ENCODE measurements around the gene ACKR2.

Gene ACKR2

DNA sequence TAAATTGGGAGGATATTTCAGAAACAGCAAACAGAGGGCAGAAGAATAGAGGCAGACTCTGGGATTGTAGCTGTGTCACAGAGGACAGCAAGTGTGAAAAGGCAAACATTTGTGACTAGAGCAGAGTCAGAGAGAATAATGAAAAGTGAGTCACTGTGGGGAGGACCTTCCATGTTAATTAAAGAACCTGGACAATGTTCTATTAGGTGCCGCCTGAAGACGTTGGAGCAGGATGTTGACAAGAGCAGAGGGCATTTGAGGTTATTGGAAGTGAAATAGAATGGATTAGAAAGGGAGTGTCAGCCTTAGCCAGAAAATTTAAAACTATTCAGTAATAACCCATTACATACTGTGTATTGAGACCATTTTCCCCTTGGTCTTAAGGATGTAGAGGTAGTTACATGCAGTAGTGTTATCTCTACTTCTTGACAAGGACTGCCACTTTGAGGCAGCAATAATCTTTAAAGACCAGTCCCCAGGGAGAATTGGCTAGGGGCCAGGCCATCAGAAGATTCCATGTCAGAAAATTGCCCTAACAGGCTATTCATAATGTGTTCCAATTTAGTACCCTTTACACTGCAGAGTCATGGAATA is 5.8 kb downstream of the ACKR2 start:
- no peak overlapping the region for H3K27ac ChIP-seq (ENCODE audit: low read depth, low read length, severe bottlenecking)

DNA sequence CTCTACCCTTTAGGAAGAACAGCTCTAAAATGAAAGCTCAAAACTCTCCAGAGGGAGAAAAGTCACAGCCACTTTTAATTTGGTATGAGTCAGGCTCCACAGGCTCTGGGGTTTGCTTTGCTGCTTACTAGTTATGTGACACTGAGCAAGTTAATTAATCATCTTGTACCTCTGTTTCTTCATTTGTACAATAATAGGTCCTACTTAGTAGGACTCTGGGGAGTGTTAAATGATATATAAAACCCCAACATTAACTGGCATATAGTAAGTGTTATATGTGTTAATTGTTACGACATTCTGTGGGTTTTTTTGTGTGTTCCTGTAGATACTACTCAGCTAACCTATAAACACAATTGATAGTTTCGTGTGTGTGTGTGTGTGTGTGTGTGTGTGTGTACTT is 6.6 kb downstream of the ACKR2 start:
- Histone ChIP-seq H3K27ac (ENCODE audit: low read depth, low read length, severe bottlenecking) (no peak overlapping the region), H3K36me3 (ENCODE audit: control insufficient read depth, insufficient read depth, low read length) (no peaks in the 10 kb centered on the region), H3K4me1 (ENCODE audit: control insufficient read depth, insufficient read depth, low read length, poor library complexity, severe bottlenecking) (no peaks in the 10 kb centered on the region), H3K4me3 (ENCODE audit: extremely low read depth, insufficient read depth, low read length, poor library complexity, severe bottlenecking) (no peak overlapping the region), H3K9me3 (ENCODE audit: control insufficient read depth, low read length) (no peaks in the 10 kb centered on the region)
- WGBS, 2 experiments (ENCODE audit: insufficient coverage in 2 of 2): no CpG with 5 or more reads among the region's 2 CpGs

More for the DNA sequence above, 5.8 kb downstream of the ACKR2 start:
- Histone ChIP-seq H3K36me3 (ENCODE audit: control insufficient read depth, insufficient read depth, low read length) (no peaks in the 10 kb centered on the region), H3K4me1 (ENCODE audit: control insufficient read depth, insufficient read depth, low read length, poor library complexity, severe bottlenecking) (no peaks in the 10 kb centered on the region), H3K9me3 (ENCODE audit: control insufficient read depth, low read length) (no peaks in the 10 kb centered on the region), H3K4me3 (ENCODE audit: extremely low read depth, insufficient read depth, low read length, poor library complexity, severe bottlenecking) (no peak overlapping the region)
- WGBS, 2 experiments (ENCODE audit: insufficient coverage in 2 of 2): 68% methylated on average over 2 of the region's 2 CpGs; no CpG with 5 or more reads in 1 of the 2 experiments

DNA sequence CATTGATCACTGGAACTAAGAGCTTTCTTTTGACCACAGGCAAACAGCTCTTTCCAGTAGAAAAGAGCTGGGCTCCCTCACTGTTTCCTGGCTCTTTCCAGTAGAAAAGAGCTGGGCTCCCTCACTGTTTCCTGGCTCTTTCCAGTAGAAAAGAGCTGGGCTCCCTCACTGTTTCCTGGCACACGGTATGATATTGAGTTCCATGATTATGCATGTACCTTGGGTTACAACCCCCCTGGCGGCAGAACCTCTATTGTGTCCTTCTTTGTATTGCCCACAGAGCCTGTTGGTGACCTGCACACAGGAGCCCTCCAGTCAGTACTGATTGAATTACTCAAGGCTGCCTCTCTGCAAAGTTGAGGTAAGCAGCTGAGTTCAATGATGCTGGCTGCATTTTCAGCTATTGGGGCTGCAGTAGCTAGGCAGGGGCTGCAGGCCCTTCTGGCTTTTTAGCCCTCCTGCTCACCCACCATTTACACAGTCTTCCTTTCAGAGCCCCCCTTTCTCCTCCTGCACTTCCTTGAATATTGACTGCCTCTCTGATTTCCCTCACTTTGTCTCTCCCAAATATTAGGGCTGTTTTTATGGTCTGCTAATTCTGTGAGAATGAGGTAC is 10.2 kb downstream of the ACKR2 start:
- H3K4me3 ChIP-seq (ENCODE audit: extremely low read depth, insufficient read depth, low read length, poor library complexity, severe bottlenecking): no peak overlapping the region

DNA sequence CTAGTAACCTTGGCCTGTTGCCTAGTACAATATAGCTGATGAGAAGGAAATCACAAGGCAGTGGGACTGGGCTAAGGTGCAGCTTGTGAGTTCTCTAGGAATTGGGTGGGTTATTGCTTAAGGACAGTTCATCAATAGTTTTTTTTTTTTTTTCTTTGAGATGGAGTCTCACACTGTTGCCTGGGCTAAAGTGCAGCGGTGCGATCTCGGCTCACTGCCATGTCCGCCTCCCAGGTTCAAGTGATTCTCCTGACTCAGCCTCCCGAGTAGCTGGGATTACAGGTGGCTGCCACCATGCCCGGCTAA is 11.5 kb downstream of the ACKR2 start:
- Histone ChIP-seq H3K36me3 (ENCODE audit: control insufficient read depth, insufficient read depth, low read length) (no peaks in the 10 kb centered on the region), H3K27ac (ENCODE audit: low read depth, low read length, severe bottlenecking) (no peak overlapping the region)
- WGBS, 2 experiments (ENCODE audit: insufficient coverage in 2 of 2): 88 to 90% methylated on average over 6 of the region's 6 CpGs

More for the DNA sequence above, 10.2 kb downstream of the ACKR2 start:
- 58 to 70% methylated on average over 2 of the region's 2 CpGs for WGBS, 2 experiments (ENCODE audit: insufficient coverage in 2 of 2)
- Histone ChIP-seq H3K36me3 (ENCODE audit: control insufficient read depth, insufficient read depth, low read length) (no peaks in the 10 kb centered on the region), H3K4me1 (ENCODE audit: control insufficient read depth, insufficient read depth, low read length, poor library complexity, severe bottlenecking) (peaks cover 14% of the 10 kb centered on the region), H3K9me3 (ENCODE audit: control insufficient read depth, low read length) (no peaks in the 10 kb centered on the region), H3K27ac (ENCODE audit: low read depth, low read length, severe bottlenecking) (no peak overlapping the region)

DNA sequence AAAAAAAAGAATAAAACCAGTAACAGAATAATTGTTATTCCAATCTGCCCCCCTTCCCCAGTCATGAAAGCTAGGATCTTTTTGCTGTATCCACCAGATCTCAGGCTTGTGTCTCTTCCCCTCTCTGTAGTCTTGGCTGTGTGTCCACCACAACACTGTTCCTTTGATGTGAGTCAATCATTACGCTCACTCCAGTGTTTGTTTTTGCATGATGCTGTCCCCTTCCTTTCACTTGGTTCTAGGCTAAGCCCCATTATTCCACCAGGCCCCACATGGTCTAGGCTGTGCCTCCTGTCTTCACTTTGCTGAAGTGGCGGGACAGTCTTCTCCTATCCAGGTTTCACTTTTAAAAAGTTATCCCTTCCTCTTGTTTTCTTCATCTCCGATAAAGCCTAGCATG is 13.6 kb downstream of the ACKR2 start:
- peaks cover 14% of the 10 kb centered on the region for H3K4me1 ChIP-seq (ENCODE audit: control insufficient read depth, insufficient read depth, low read length, poor library complexity, severe bottlenecking)

More for the DNA sequence above, 11.5 kb downstream of the ACKR2 start:
- no peaks in the 10 kb centered on the region for H3K9me3 ChIP-seq (ENCODE audit: control insufficient read depth, low read length)
- H3K4me1 ChIP-seq (ENCODE audit: control insufficient read depth, insufficient read depth, low read length, poor library complexity, severe bottlenecking): peaks cover 14% of the 10 kb centered on the region
- H3K4me3 ChIP-seq (ENCODE audit: extremely low read depth, insufficient read depth, low read length, poor library complexity, severe bottlenecking): no peak overlapping the region

DNA sequence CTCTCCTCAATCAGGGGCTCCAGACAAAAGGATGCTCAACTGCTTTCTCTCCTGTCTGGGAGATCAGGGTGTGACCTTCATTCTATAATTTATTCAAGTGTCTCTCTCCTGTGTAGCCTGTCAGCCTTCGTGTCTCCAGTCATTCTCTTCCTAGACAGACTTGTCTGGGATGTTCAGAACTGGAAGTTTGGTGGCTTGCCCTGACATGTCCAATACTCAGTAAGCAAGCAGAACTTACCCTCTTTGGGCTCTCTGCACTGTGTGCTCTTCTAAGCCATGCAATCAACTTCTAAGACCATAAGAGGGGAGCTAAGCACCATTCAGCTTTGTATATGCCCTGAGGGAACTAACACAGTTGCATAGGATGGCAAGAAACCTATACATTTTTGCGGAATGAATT is 14.1 kb downstream of the ACKR2 start:
- Histone ChIP-seq H3K27ac (ENCODE audit: low read depth, low read length, severe bottlenecking) (peak overlapping the region; percentile 62), H3K36me3 (ENCODE audit: control insufficient read depth, insufficient read depth, low read length) (no peaks in the 10 kb centered on the region), H3K9me3 (ENCODE audit: control insufficient read depth, low read length) (no peaks in the 10 kb centered on the region), H3K4me3 (ENCODE audit: extremely low read depth, insufficient read depth, low read length, poor library complexity, severe bottlenecking) (no peak overlapping the region), H3K4me1 (ENCODE audit: control insufficient read depth, insufficient read depth, low read length, poor library complexity, severe bottlenecking) (peaks cover 14% of the 10 kb centered on the region)
- 43 to 83% methylated on average over 1 of the region's 2 CpGs for WGBS, 2 experiments (ENCODE audit: insufficient coverage in 2 of 2)

More for the DNA sequence above, 13.6 kb downstream of the ACKR2 start:
- WGBS, 2 experiments (ENCODE audit: insufficient coverage in 2 of 2): 97% methylated on average over 3 of the region's 3 CpGs
- Histone ChIP-seq H3K9me3 (ENCODE audit: control insufficient read depth, low read length) (no peaks in the 10 kb centered on the region), H3K4me3 (ENCODE audit: extremely low read depth, insufficient read depth, low read length, poor library complexity, severe bottlenecking) (no peak overlapping the region), H3K27ac (ENCODE audit: low read depth, low read length, severe bottlenecking) (no peak overlapping the region), H3K36me3 (ENCODE audit: control insufficient read depth, insufficient read depth, low read length) (no peaks in the 10 kb centered on the region)

- Histone ChIP-seq H3K9me3 (ENCODE audit: control insufficient read depth, low read length) (no peaks in the 10 kb centered on the region), H3K4me1 (ENCODE audit: control insufficient read depth, insufficient read depth, low read length, poor library complexity, severe bottlenecking) (peaks cover 14% of the 10 kb centered on the region), H3K4me3 (ENCODE audit: extremely low read depth, insufficient read depth, low read length, poor library complexity, severe bottlenecking) (no peak overlapping the region), H3K27ac (ENCODE audit: low read depth, low read length, severe bottlenecking) (no peak overlapping the region), H3K36me3 (ENCODE audit: control insufficient read depth, insufficient read depth, low read length) (no peaks in the 10 kb centered on the region)
Observed at GRCh38 chr3:42826141-42826540, 16.9 kb downstream of the ACKR2 start.

DNA sequence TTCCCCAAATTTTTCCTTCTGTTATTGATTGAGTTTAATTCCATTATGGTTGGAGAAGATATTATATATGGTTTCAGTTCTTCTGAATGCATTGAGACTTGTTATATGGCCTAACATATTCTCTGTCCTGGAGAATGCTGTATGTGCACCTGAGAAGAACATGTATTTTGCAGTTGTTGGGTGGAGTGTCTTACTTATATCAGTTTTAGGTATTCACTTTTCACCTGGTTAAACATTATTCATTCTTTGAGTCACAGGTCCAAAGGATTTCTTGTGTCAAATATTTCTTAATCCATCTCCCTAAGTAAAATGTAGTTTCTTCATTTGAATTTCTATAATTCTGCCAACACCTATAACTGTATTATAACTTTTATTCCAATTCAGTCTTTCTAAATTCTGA is 17.8 kb downstream of the ACKR2 start:
- no peak overlapping the region for H3K4me3 ChIP-seq (ENCODE audit: extremely low read depth, insufficient read depth, low read length, poor library complexity, severe bottlenecking)
- H3K36me3 ChIP-seq (ENCODE audit: control insufficient read depth, insufficient read depth, low read length): no peaks in the 10 kb centered on the region
- no peak overlapping the region for H3K27ac ChIP-seq (ENCODE audit: low read depth, low read length, severe bottlenecking)
- no peaks in the 10 kb centered on the region for H3K9me3 ChIP-seq (ENCODE audit: control insufficient read depth, low read length)
- H3K4me1 ChIP-seq (ENCODE audit: control insufficient read depth, insufficient read depth, low read length, poor library complexity, severe bottlenecking): peaks cover 14% of the 10 kb centered on the region

GRCh38 chr3:42827654-42828053 is 18.4 kb downstream of the ACKR2 start:
- H3K9me3 ChIP-seq (ENCODE audit: control insufficient read depth, low read length): no peaks in the 10 kb centered on the region
- H3K4me3 ChIP-seq (ENCODE audit: extremely low read depth, insufficient read depth, low read length, poor library complexity, severe bottlenecking): no peak overlapping the region
- no peak overlapping the region for H3K27ac ChIP-seq (ENCODE audit: low read depth, low read length, severe bottlenecking)
- 80 to 90% methylated on average over 1 to 3 of the region's 4 CpGs for WGBS, 2 experiments (ENCODE audit: insufficient coverage in 2 of 2)
- no peaks in the 10 kb centered on the region for H3K36me3 ChIP-seq (ENCODE audit: control insufficient read depth, insufficient read depth, low read length)
- H3K4me1 ChIP-seq (ENCODE audit: control insufficient read depth, insufficient read depth, low read length, poor library complexity, severe bottlenecking): peaks cover 11% of the 10 kb centered on the region

DNA sequence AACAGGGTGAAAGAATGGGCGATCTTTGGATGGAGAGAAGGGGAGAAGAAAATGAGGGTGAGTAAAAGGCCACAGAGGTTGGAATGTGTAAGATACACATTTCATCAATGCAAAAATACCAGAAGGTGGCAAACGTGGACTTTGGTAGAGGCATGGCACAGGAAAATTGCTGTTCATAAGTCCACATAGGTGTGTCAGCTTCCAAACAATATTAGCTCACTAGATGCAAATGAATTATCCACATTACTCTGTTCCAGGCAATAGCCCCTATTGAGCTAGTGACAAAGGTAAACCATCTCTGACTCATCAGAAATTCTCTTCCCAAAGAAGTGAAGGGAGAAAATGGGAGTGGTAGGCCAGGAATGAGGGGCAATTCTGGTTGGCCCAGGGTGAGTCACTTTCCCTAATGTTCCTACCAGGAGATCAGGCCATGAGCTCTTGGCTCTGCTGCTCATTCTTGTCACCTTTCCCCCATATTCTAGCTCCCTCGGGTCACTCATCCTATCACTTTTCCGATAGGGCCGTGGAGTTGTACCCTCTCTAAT is 19.9 kb downstream of the ACKR2 start:
- H3K27ac ChIP-seq (ENCODE audit: low read depth, low read length, severe bottlenecking): no peak overlapping the region
- WGBS, 2 experiments (ENCODE audit: insufficient coverage in 2 of 2): 100% methylated on average over 1 to 2 of the region's 5 CpGs
- H3K9me3 ChIP-seq (ENCODE audit: control insufficient read depth, low read length): no peaks in the 10 kb centered on the region
- no peaks in the 10 kb centered on the region for H3K4me1 ChIP-seq (ENCODE audit: control insufficient read depth, insufficient read depth, low read length, poor library complexity, severe bottlenecking)
- H3K4me3 ChIP-seq (ENCODE audit: extremely low read depth, insufficient read depth, low read length, poor library complexity, severe bottlenecking): no peak overlapping the region
- no peaks in the 10 kb centered on the region for H3K36me3 ChIP-seq (ENCODE audit: control insufficient read depth, insufficient read depth, low read length)

DNA sequence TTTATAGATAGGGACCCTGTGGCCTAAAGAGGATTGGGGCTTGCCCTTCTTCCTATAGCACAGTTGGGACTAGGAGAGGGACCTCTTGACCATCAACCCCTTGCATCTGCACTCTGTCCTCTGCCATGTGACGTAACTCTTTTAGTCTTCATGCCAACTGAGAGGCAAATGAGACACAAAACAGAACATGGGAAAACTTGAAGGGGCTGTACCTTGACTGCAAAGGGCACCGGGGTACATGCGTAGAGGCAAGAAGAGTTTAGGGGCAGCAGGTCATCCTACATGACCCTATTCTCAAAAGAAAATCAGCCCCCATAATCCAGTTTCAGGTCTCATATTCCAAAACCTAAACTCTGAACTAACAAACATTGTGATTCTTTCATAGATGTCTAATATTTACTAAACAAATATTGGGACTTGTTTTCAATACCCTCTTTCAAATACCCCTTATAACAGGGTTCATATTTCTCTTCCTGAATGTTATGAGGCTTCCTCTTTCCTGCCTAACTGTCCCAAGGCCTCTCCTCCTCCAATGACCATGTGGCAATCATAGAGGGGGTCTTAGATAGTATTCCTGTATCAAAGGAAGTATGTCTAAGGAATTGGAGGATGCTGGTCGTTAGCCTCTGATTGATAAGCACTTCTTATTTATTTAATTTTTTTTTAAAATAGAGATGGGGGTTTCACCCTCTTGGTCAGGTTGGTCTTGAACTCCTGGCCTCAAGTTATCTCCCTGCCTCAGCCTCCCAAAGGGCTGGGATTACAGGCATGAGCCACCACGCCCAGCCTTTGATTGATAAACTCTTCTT is 20.6 kb downstream of the ACKR2 start:
- Histone ChIP-seq H3K36me3 (ENCODE audit: control insufficient read depth, insufficient read depth, low read length) (no peaks in the 10 kb centered on the region), H3K27ac (ENCODE audit: low read depth, low read length, severe bottlenecking) (no peak overlapping the region), H3K4me1 (ENCODE audit: control insufficient read depth, insufficient read depth, low read length, poor library complexity, severe bottlenecking) (no peaks in the 10 kb centered on the region), H3K4me3 (ENCODE audit: extremely low read depth, insufficient read depth, low read length, poor library complexity, severe bottlenecking) (no peak overlapping the region), H3K9me3 (ENCODE audit: control insufficient read depth, low read length) (no peaks in the 10 kb centered on the region)
- 86 to 96% methylated on average over 2 to 3 of the region's 5 CpGs for WGBS, 2 experiments (ENCODE audit: insufficient coverage in 2 of 2)

Measured in mesodermal cell (in vitro differentiated cells).